Endodermal cell (in vitro differentiated cells): ENCODE measurements around the gene RHD. TPM values are rescaled to one million over a fixed set of nuclear protein-coding genes. Genes with fewer than 3 reads are reported as not detected.

ENCODE experiments used
- DNase-seq: peaks from one replicate; pipeline ENCODE4 v3.0.0-alpha.2; 2017
- H3K27ac ChIP-seq: 2 replicates; pipeline ENCODE4 v1.5.1; 2013; ENCODE audit warnings: mild to moderate bottlenecking, low read depth, low read length, moderate library complexity
- H3K27me3 ChIP-seq: 2 replicates; pipeline ENCODE4 v1.6.1; 2013; ENCODE audit warnings: mild to moderate bottlenecking, low read length, moderate library complexity; ENCODE audit not compliant: insufficient read depth, control insufficient read depth, poor library complexity, severe bottlenecking
- H3K36me3 ChIP-seq: 2 replicates; pipeline ENCODE4 v1.7.0; 2013; ENCODE audit warnings: mild to moderate bottlenecking, low read length, moderate library complexity; ENCODE audit not compliant: control insufficient read depth, insufficient read depth
- H3K4me1 ChIP-seq: one replicate; pipeline ENCODE4 v1.7.0; 2013; ENCODE audit warnings: low read length; ENCODE audit not compliant: control insufficient read depth, insufficient read depth
- H3K4me3 ChIP-seq: 2 replicates; pipeline ENCODE4 v1.5.1; 2013; ENCODE audit warnings: mild to moderate bottlenecking, low read length, moderate library complexity
- H3K9ac ChIP-seq: 2 replicates; pipeline ENCODE4 v1.6.1; 2013; ENCODE audit warnings: mild to moderate bottlenecking, low read length, moderate library complexity; ENCODE audit not compliant: poor library complexity, severe bottlenecking; ENCODE audit errors: extremely low read depth
- H3K9me3 ChIP-seq: 2 replicates; pipeline ENCODE4 v1.6.1; 2013; ENCODE audit warnings: mild to moderate bottlenecking, low read length, moderate library complexity; ENCODE audit not compliant: control insufficient read depth
- H3K27ac Mint-ChIP-seq: 2 replicates; pipeline ENCODE4 v1.8.0; 2020; ENCODE audit warnings: mixed read lengths
- H3K27me3 Mint-ChIP-seq: 2 replicates; pipeline ENCODE4 v1.8.0; 2021; ENCODE audit warnings: mild to moderate bottlenecking, mixed read lengths; ENCODE audit not compliant: insufficient read depth
- H3K36me3 Mint-ChIP-seq: 2 replicates; pipeline ENCODE4 v1.8.0; 2020; ENCODE audit warnings: low read depth, mixed read lengths
- H3K4me1 Mint-ChIP-seq: 2 replicates; pipeline ENCODE4 v1.8.0; 2020; ENCODE audit warnings: mixed read lengths
- H3K4me3 Mint-ChIP-seq: 2 replicates; pipeline ENCODE4 v1.8.0; 2020; ENCODE audit warnings: mild to moderate bottlenecking, moderate library complexity, mixed read lengths
- H3K9me3 Mint-ChIP-seq: 2 replicates; pipeline ENCODE4 v1.8.0; 2020; ENCODE audit warnings: mild to moderate bottlenecking, mixed read lengths
- WGBS, 2 experiments: methylation state at CpG; one replicate each; pipeline versions ENCODE4 v1.1.5 to v1.1.7; 2013; ENCODE audit warnings: missing lambda C conversion rate in 2 of 2, mixed read lengths in 1 of 2; ENCODE audit not compliant: insufficient coverage in 1 of 2, insufficient read length in 1 of 2; 5-methylcytosine and 5-hydroxymethylcytosine counted together
- total RNA-seq, 2 donors: library from RNA; stranded (reverse); fragmentation: NEBNext Ultra II Directional in 1 of 2; extraction: Animal tissue kit (Norgen Biotek cat#: 25700) in 1 of 2; gene quantifications; 2 replicates in 1 of 2; 3 replicates in 1 of 2; pipeline ENCODE4 v1.2.1, GENCODE V29; 2021
- TF ChIP-seq, protein P1 (sequence below): fragments of 200-600 bp; sonication (generic); conservative IDR thresholded peaks from 2 replicates; pipeline ENCODE4 v1.5.0; 2021; ENCODE audit warnings: antibody characterized with exemption, mild to moderate bottlenecking

Gene RHD
- total RNA-seq, 2 donors from 2014 or later, result not detected

DNA sequence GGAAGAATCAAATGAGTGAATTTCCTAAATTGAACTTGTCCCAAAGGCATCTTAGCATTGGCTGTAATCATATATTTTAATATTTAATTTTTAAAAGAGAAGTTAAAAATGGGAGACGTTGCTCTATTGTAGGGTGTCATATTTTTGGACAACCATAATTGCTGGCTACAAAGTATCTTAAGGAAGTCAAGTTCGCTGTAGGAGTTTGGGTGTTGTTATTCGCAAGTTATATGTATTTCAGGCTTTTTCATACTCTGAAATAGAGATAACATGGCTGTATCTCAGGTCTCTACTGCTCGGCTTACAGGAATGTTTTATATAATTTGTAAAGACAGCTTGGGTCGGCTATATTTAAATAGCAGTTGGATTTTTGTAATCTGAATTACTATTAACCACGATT, 66.7 kb downstream of the RHD start:
- H3K36me3 ChIP-seq, result peaks cover 25% of the 10 kb centered on the region
- H3K4me1 ChIP-seq, result no peaks in the 10 kb centered on the region
- H3K9me3 ChIP-seq, result no peaks in the 10 kb centered on the region
- peaks cover 24% of the 10 kb centered on the region for H3K36me3 Mint-ChIP-seq
- H3K27me3 Mint-ChIP-seq, result no peaks in the 10 kb centered on the region
- H3K27me3 ChIP-seq, result no peaks in the 10 kb centered on the region
- peak overlapping the region; percentile 80 for H3K4me3 Mint-ChIP-seq
- H3K4me1 Mint-ChIP-seq, result peaks cover 10% of the 10 kb centered on the region
- WGBS, 2 experiments, result 16 to 21% methylated on average over 6 of the region's 6 CpGs
- DNase-seq, result no peak
- TF ChIP-seq, protein P1, sequence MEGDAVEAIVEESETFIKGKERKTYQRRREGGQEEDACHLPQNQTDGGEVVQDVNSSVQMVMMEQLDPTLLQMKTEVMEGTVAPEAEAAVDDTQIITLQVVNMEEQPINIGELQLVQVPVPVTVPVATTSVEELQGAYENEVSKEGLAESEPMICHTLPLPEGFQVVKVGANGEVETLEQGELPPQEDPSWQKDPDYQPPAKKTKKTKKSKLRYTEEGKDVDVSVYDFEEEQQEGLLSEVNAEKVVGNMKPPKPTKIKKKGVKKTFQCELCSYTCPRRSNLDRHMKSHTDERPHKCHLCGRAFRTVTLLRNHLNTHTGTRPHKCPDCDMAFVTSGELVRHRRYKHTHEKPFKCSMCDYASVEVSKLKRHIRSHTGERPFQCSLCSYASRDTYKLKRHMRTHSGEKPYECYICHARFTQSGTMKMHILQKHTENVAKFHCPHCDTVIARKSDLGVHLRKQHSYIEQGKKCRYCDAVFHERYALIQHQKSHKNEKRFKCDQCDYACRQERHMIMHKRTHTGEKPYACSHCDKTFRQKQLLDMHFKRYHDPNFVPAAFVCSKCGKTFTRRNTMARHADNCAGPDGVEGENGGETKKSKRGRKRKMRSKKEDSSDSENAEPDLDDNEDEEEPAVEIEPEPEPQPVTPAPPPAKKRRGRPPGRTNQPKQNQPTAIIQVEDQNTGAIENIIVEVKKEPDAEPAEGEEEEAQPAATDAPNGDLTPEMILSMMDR, result no peak
- peak overlapping the region; percentile 93 for H3K27ac Mint-ChIP-seq
- peak overlapping the region; percentile 69 for H3K9ac ChIP-seq
- no peak overlapping the region for H3K27ac ChIP-seq
- H3K9me3 Mint-ChIP-seq, result no peaks in the 10 kb centered on the region
- H3K4me3 ChIP-seq, result peak overlapping the region; percentile 100

DNA sequence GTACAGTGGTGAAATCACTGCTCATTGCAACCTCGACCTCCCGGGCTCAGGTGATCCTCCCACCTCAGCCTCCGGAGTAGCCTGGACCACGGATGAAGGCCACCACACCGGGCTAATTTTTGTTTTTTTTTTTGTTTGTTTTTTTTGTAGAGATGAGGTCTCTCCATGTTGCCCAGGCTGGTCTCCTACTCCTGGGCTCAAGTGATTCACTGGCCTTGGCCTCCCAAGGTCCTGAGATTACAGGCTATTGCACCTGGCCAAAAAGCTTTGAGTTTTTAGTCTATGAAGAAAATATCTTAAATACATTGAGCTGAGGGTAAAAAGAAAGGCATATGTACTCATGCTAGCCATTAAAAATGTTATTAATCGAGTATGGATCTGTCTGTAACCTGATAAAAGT, 69.4 kb downstream of the RHD start:
- H3K36me3 ChIP-seq, result peaks cover 43% of the 10 kb centered on the region
- H3K9me3 ChIP-seq, result no peaks in the 10 kb centered on the region
- H3K27ac Mint-ChIP-seq, result no peak overlapping the region
- H3K9ac ChIP-seq, result no peak overlapping the region
- H3K4me1 Mint-ChIP-seq, result peaks cover 9% of the 10 kb centered on the region
- H3K27ac ChIP-seq, result no peak overlapping the region
- WGBS, 2 experiments, result 76 to 78% methylated on average over 6 of the region's 6 CpGs
- H3K27me3 Mint-ChIP-seq, result no peaks in the 10 kb centered on the region
- H3K36me3 Mint-ChIP-seq, result peaks cover 46% of the 10 kb centered on the region
- TF ChIP-seq, protein P1, result no peak
- H3K9me3 Mint-ChIP-seq, result no peaks in the 10 kb centered on the region
- H3K4me1 ChIP-seq, result no peaks in the 10 kb centered on the region
- no peak for DNase-seq
- no peaks in the 10 kb centered on the region for H3K27me3 ChIP-seq
- H3K4me3 Mint-ChIP-seq, result no peak overlapping the region
- H3K4me3 ChIP-seq, result no peak overlapping the region

DNA sequence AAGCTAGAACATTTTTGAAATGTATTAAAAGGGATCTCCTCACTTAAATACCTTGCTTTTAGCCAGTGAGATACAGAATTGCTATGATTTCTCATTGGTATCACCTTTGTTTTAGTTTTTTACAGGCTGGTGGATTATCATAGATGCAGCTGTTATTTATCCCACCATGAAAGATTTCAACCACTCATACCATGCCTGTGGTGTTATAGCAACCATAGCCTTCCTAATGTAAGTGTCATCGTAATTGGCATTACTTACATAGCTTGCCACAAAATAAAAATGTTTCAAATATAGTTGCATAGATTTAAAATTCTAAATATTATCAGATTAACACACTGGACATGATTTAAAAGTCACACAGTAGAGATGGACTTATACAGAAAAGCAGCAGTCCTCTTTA, 70.5 kb downstream of the RHD start:
- Mint-ChIP-seq H3K9me3 (no peaks in the 10 kb centered on the region), H3K36me3 (peaks cover 56% of the 10 kb centered on the region), H3K4me3 (no peak overlapping the region), H3K4me1 (peaks cover 9% of the 10 kb centered on the region), H3K27me3 (no peaks in the 10 kb centered on the region), H3K27ac (no peak overlapping the region)
- TF ChIP-seq, protein P1, result no peak
- Histone ChIP-seq H3K4me3 (no peak overlapping the region), H3K36me3 (peaks cover 52% of the 10 kb centered on the region), H3K9me3 (no peaks in the 10 kb centered on the region), H3K27me3 (no peaks in the 10 kb centered on the region), H3K4me1 (no peaks in the 10 kb centered on the region), H3K9ac (no peak overlapping the region), H3K27ac (no peak overlapping the region)
- 100% methylated on average over 1 of the region's 1 CpG; no CpG with 5 or more reads in 1 of the 2 experiments for WGBS, 2 experiments
- no peak for DNase-seq
